MCF 10A (cell line): ENCODE results near the gene ARHGAP15. TPM values are rescaled to one million over a fixed set of nuclear protein-coding genes. Genes with fewer than 3 reads are reported as not detected.

Experiments
- BruUV-seq: library from RNA; stranded (reverse); fragments of 400-500 nt; replicated peaks from 2 replicates; lab custom pipeline; 2021; lab: Mats Ljungman, UMichigan
- CTCF ChIA-PET: fragments of 300-600 bp; sonication (Branson Sonifier 250); formaldehyde crosslinking; extraction: SDS; loops from one replicate; lab custom pipeline; 2021; ENCODE audit warnings: antibody characterized with exemption, inconsistent platforms; lab: Yijun Ruan, JAX
- POLR2A ChIA-PET: fragments of 300-600, 350-650 bp; sonication (Branson Sonifier 250); formaldehyde crosslinking; extraction: SDS; loops from one replicate; lab custom pipeline; 2020; ENCODE audit warnings: antibody characterized with exemption, inconsistent platforms; lab: Yijun Ruan, JAX
- DNase-seq: peaks from one replicate; pipeline ENCODE4 v3.0.0-alpha.2; 2018; ENCODE audit not compliant: unreplicated experiment
- H3K27ac Mint-ChIP-seq: one replicate; pipeline ENCODE4 v1.8.0; 2022; ENCODE audit warnings: mild to moderate bottlenecking, low read depth, mixed read lengths; ENCODE audit not compliant: unreplicated experiment
- H3K27me3 Mint-ChIP-seq: one replicate; pipeline ENCODE4 v1.8.0; 2022; ENCODE audit warnings: mixed read lengths; ENCODE audit not compliant: insufficient read depth, unreplicated experiment
- H3K36me3 Mint-ChIP-seq: one replicate; pipeline ENCODE4 v1.8.0; 2022; ENCODE audit warnings: mild to moderate bottlenecking, moderate library complexity, mixed read lengths; ENCODE audit not compliant: insufficient read depth, unreplicated experiment
- H3K4me1 Mint-ChIP-seq: one replicate; pipeline ENCODE4 v1.8.0; 2022; ENCODE audit warnings: mixed read lengths; ENCODE audit not compliant: insufficient read depth, unreplicated experiment
- H3K4me3 Mint-ChIP-seq: one replicate; pipeline ENCODE4 v1.8.0; 2022; ENCODE audit warnings: mild to moderate bottlenecking, moderate library complexity, mixed read lengths; ENCODE audit not compliant: unreplicated experiment
- H3K9me3 Mint-ChIP-seq: one replicate; pipeline ENCODE4 v1.8.0; 2022; ENCODE audit warnings: mixed read lengths; ENCODE audit not compliant: unreplicated experiment
- intact Hi-C: fragments of 100-400 bp; cut with micrococcal nuclease; formaldehyde crosslinking; loops from 2 replicates; pipeline ENCODE4 v1.14.1; 2022
- total RNA-seq: library from RNA; stranded (reverse); gene quantifications from 2 replicates; pipeline ENCODE4 v1.2.3, GENCODE V29; 2022
- TF ChIP-seq, protein P1 (sequence below): fragments of 200-600 bp; IDR thresholded peaks from one replicate; pipeline ENCODE4 v1.8.0; 2022; ENCODE audit warnings: antibody characterized with exemption, mild to moderate bottlenecking; ENCODE audit not compliant: unreplicated experiment

Gene ARHGAP15
- total RNA-seq, 1 experiment from 2014 or later = not detected

DNA sequence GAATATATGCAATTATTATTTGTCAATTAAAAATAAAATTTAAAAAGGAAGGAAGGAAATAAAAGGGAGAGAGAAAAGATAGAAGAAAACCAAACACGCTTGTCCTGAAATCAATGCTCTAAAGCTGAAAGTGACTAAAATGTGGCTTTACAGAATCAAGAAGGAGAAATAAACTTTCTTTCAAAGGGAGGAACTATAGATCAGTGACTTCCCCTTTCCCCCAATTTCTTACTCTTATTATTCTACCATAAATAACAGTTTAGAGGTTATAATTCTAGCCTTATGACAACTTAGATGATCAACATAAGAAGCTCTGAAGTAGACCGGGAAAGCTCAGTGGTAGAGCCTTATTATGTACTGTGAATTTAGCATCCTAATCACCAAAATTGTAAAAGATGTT is 122.5 kb downstream of the ARHGAP15 start:
- Mint-ChIP-seq H3K36me3 (no peaks in the 10 kb centered on the region), H3K27ac (no peak overlapping the region), H3K9me3 (no peaks in the 10 kb centered on the region), H3K27me3 (no peaks in the 10 kb centered on the region), H3K4me1 (no peaks in the 10 kb centered on the region), H3K4me3 (no peak overlapping the region)
- TF ChIP-seq, protein P1, sequence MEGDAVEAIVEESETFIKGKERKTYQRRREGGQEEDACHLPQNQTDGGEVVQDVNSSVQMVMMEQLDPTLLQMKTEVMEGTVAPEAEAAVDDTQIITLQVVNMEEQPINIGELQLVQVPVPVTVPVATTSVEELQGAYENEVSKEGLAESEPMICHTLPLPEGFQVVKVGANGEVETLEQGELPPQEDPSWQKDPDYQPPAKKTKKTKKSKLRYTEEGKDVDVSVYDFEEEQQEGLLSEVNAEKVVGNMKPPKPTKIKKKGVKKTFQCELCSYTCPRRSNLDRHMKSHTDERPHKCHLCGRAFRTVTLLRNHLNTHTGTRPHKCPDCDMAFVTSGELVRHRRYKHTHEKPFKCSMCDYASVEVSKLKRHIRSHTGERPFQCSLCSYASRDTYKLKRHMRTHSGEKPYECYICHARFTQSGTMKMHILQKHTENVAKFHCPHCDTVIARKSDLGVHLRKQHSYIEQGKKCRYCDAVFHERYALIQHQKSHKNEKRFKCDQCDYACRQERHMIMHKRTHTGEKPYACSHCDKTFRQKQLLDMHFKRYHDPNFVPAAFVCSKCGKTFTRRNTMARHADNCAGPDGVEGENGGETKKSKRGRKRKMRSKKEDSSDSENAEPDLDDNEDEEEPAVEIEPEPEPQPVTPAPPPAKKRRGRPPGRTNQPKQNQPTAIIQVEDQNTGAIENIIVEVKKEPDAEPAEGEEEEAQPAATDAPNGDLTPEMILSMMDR = no peak
- POLR2A ChIA-PET = interaction anchor here (1.0 kb wide), 1 partner anchor 13 kb away, joined by 3 read pairs; no protein-coding TSS in a partner anchor
- DNase-seq = no peak
- CTCF ChIA-PET = interaction anchor here (1.0 to 1.4 kb wide), 2 partner anchors 8 to 140 kb away, joined by 3 to 4 read pairs; no protein-coding TSS in a partner anchor
- BruUV-seq = no TSS peak
- intact Hi-C loops = no loop called here

DNA sequence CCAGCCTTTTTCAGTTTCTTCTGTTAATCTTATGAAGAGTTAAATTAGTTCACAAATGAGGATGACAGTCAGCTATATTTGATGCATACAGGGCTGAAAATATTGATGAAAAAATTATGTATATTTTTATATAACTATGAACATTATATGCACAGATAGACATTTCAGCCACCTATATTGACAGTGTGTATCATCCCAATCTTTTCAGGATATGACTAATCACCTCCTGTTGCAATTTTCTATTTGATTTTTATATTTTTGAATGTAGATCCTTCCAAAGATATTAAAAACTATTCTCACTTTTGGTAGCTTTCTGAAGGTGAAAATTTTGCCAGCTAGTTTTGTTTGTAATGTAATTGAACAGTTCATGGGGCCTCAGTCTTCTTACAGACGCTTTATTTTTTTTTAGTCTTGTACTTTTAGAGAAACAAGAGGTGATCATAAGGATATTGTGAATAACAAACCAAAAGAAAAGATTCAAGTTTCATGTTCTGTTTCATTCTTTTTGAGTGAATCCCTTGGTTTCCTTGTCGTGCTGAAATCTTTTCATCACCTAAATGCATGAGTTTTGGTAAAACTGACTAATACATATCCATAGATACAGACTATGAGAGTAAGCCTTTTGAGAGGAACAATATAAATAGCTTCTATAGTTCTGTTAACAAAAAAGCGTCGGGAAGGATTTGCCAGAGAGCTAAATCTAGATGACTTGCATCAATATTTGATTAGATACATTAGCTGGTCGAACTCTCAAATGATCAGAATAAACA is 123.1 kb downstream of the ARHGAP15 start:
- no peak overlapping the region for H3K27ac Mint-ChIP-seq
- POLR2A ChIA-PET = interaction anchor here (0.9 to 1.0 kb wide), 2 partner anchors 8 to 13 kb away, joined by 3 to 4 read pairs; no protein-coding TSS in a partner anchor
- TF ChIP-seq, protein P1 = no peak
- no peak for DNase-seq
- no peak overlapping the region for H3K4me3 Mint-ChIP-seq
- H3K36me3 Mint-ChIP-seq = no peaks in the 10 kb centered on the region
- H3K9me3 Mint-ChIP-seq = no peaks in the 10 kb centered on the region
- CTCF ChIA-PET = interaction anchor here (0.5 to 1.0 kb wide), 3 partner anchors 91 to 1677 kb away, joined by 3 to 4 read pairs (median 3); no protein-coding TSS in a partner anchor
- intact Hi-C loops = no loop called here
- no TSS peak for BruUV-seq
- no peaks in the 10 kb centered on the region for H3K4me1 Mint-ChIP-seq
- no peaks in the 10 kb centered on the region for H3K27me3 Mint-ChIP-seq

- H3K4me3 Mint-ChIP-seq = no peak overlapping the region
- H3K36me3 Mint-ChIP-seq = no peaks in the 10 kb centered on the region
- TF ChIP-seq, protein P1 = no peak
- POLR2A ChIA-PET = interaction anchor here (0.6 kb wide), 1 partner anchor 143 kb away, joined by 3 read pairs; no protein-coding TSS in a partner anchor
- H3K27me3 Mint-ChIP-seq = no peaks in the 10 kb centered on the region
- DNase-seq = no peak
- intact Hi-C loops = no loop called here
- H3K4me1 Mint-ChIP-seq = no peaks in the 10 kb centered on the region
- no peaks in the 10 kb centered on the region for H3K9me3 Mint-ChIP-seq
- BruUV-seq = no TSS peak
- CTCF ChIA-PET = no interaction called here
- no peak overlapping the region for H3K27ac Mint-ChIP-seq
Observed at GRCh38 chr2:143254110-143254509, 124.9 kb downstream of the ARHGAP15 start.

- DNase-seq = no peak
- Mint-ChIP-seq H3K4me1 (peaks cover 6% of the 10 kb centered on the region), H3K36me3 (no peaks in the 10 kb centered on the region), H3K9me3 (no peaks in the 10 kb centered on the region), H3K4me3 (no peak overlapping the region), H3K27ac (no peak overlapping the region), H3K27me3 (no peaks in the 10 kb centered on the region)
- ChIA-PET POLR2A (no interaction called here), CTCF (interaction anchor here (0.7 to 1.2 kb wide), 4 partner anchors 9 to 1899 kb away, joined by 3 to 7 read pairs (median 4); no protein-coding TSS in a partner anchor)
- TF ChIP-seq, protein P1 = no peak
- intact Hi-C loops = no loop called here
- BruUV-seq = no TSS peak
Observed at GRCh38 chr2:143255086-143255485, 125.9 kb downstream of the ARHGAP15 start.
